ENCODE measurements around the gene AHSG. TPM values are rescaled to one million over a fixed set of nuclear protein-coding genes. Genes with fewer than 3 reads are reported as not detected.

AHSG gene
- total RNA-seq, 4 donors from 2014 or later, result 1.1 to 3.6 TPM; not detected in 2

GRCh38 chr3:186620213-186621092 lies 7.6 kb downstream of the AHSG start:
- TF ChIP-seq POLR2A (IDR thresholded peaks at IDR 0.05) (no peak), CTCF (IDR thresholded peaks at IDR 0.05 in 4 of 5, conservative IDR thresholded peaks at IDR 0.05 in 1 of 5) (no peak)
- in situ Hi-C loops (cut with MboI; ENCODE audit: low sequenced_read_pairs in 4 of 4), result loop anchor here (25.0 kb wide), 1 partner anchor 542 kb away; no protein-coding TSS in a partner anchor

GRCh38 chr3:186621894-186622650 lies 9.2 kb downstream of the AHSG start:
- no peak for TF ChIP-seq CTCF (IDR thresholded peaks at IDR 0.05 in 4 of 5, conservative IDR thresholded peaks at IDR 0.05 in 1 of 5)
- TF ChIP-seq POLR2A (IDR thresholded peaks at IDR 0.05), result no peak
- intact Hi-C loops (cut with DNase I; ENCODE audit: low total_unique reads), result no loop called here
- H3K4me1 ChIP-seq, result peaks cover 0 to 3% of the 10 kb centered on the region in 2 donors
- no peaks in the 10 kb centered on the region for H3K36me3 ChIP-seq
- no peaks in the 10 kb centered on the region for H3K9me3 ChIP-seq
- no peak overlapping the region for H3K4me3 ChIP-seq
- no peak overlapping the region for H3K27ac ChIP-seq
- no peak for ATAC-seq
- DNase-seq, result no peak
- peaks cover 10 to 14% (median 14%) of the 10 kb centered on the region in 3 donors for H3K27me3 ChIP-seq
- in situ Hi-C loops (cut with MboI; ENCODE audit: low sequenced_read_pairs in 4 of 4), result loop anchor here (25.0 kb wide), 1 partner anchor 540 kb away; no protein-coding TSS in a partner anchor

More at GRCh38 chr3:186620213-186621092, 7.6 kb downstream of the AHSG start:
- intact Hi-C loops (cut with DNase I; ENCODE audit: low total_unique reads), result no loop called here
- Histone ChIP-seq H3K27me3 (peaks cover 10 to 15% (median 14%) of the 10 kb centered on the region in 3 donors), H3K36me3 (no peaks in the 10 kb centered on the region), H3K9me3 (no peaks in the 10 kb centered on the region), H3K27ac (no peak overlapping the region), H3K4me3 (no peak overlapping the region), H3K4me1 (peaks cover 0 to 6% of the 10 kb centered on the region in 2 donors)
- ATAC-seq, result no peak
- DNase-seq, result no peak

GRCh38 chr3:186622651-186623310 lies 9.9 kb downstream of the AHSG start:
- no peaks in the 10 kb centered on the region for H3K4me1 ChIP-seq
- in situ Hi-C loops (cut with MboI; ENCODE audit: low sequenced_read_pairs in 4 of 4) (loop anchor here (25.0 kb wide), 1 partner anchor 540 kb away; no protein-coding TSS in a partner anchor), intact Hi-C loops (cut with DNase I; ENCODE audit: low total_unique reads) (no loop called here)
- H3K4me3 ChIP-seq, result no peak overlapping the region
- H3K27me3 ChIP-seq, result peaks cover 8 to 10% (median 8%) of the 10 kb centered on the region in 3 donors
- no peak overlapping the region for H3K27ac ChIP-seq
- DNase-seq (no peak), ATAC-seq (no peak)
- H3K9me3 ChIP-seq, result no peaks in the 10 kb centered on the region
- TF ChIP-seq CTCF (IDR thresholded peaks at IDR 0.05 in 4 of 5, conservative IDR thresholded peaks at IDR 0.05 in 1 of 5) (no peak), POLR2A (IDR thresholded peaks at IDR 0.05) (no peak)
- no peaks in the 10 kb centered on the region for H3K36me3 ChIP-seq

GRCh38 chr3:186624598-186624997 lies 11.7 kb downstream of the AHSG start:
- DNase-seq, result no peak
- H3K27me3 ChIP-seq, result no peaks in the 10 kb centered on the region
- H3K9me3 ChIP-seq, result no peaks in the 10 kb centered on the region
- in situ Hi-C loops (cut with MboI; ENCODE audit: low sequenced_read_pairs in 4 of 4) (loop anchor here (25.0 kb wide), 1 partner anchor 538 kb away; no protein-coding TSS in a partner anchor), intact Hi-C loops (cut with DNase I; ENCODE audit: low total_unique reads) (no loop called here)
- TF ChIP-seq POLR2A (IDR thresholded peaks at IDR 0.05) (no peak), CTCF (IDR thresholded peaks at IDR 0.05 in 4 of 5, conservative IDR thresholded peaks at IDR 0.05 in 1 of 5) (no peak)
- no peak overlapping the region for H3K27ac ChIP-seq
- H3K4me1 ChIP-seq, result no peaks in the 10 kb centered on the region
- ATAC-seq, result no peak
- no peak overlapping the region for H3K4me3 ChIP-seq
- H3K36me3 ChIP-seq, result no peaks in the 10 kb centered on the region

Measured in gastrocnemius medialis (tissue), 4 donors.